Activated CD8-positive, alpha-beta T cell treated with anti-CD3 and anti-CD28 coated beads for 36 hours (primary cell): ENCODE measurements around the gene CCL24. TPM values are rescaled to one million over a fixed set of nuclear protein-coding genes. Genes with fewer than 3 reads are reported as not detected.
A peak's percentile ranks its signal among the peaks of the same experiment; 100 is the strongest.
"Not testable (repeated sequence)": the region's sequence is repeated elsewhere in the genome, so short reads cannot be mapped to it uniquely, and the experiment has no call there.

Source experiments
- ATAC-seq: fragments of 200-7000 bp; cut with Tn5 transposase; one replicate; pipeline ENCODE4 v1.10.0; 2021; ENCODE audit warnings: mild to moderate bottlenecking, moderate library complexity
- CTCF ChIA-PET: fragments of 350-600 bp; sonication (Branson Sonifier 250); formaldehyde crosslinking; loops from one replicate; lab custom pipeline; 2021; ENCODE audit warnings: antibody characterized with exemption; lab: Charles Lee
- POLR2A ChIA-PET: fragments of 350-600 bp; sonication (Branson Sonifier 250); formaldehyde crosslinking; loops from one replicate; lab custom pipeline; 2021; ENCODE audit warnings: antibody characterized with exemption; lab: Charles Lee
- DNase-seq: peaks from one replicate; pipeline ENCODE4 v3.0.0-alpha.2; 2020
- H3K27ac Mint-ChIP-seq: one replicate; pipeline ENCODE4 v1.8.0; 2021; ENCODE audit warnings: mild to moderate bottlenecking, mixed read lengths
- H3K27me3 Mint-ChIP-seq: one replicate; pipeline ENCODE4 v1.8.0; 2021; ENCODE audit warnings: mixed read lengths
- H3K36me3 Mint-ChIP-seq: one replicate; pipeline ENCODE4 v1.8.0; 2021; ENCODE audit warnings: low read depth, mixed read lengths
- H3K4me1 Mint-ChIP-seq: one replicate; pipeline ENCODE4 v1.8.0; 2021; ENCODE audit warnings: low read depth, mixed read lengths
- H3K4me3 Mint-ChIP-seq: one replicate; pipeline ENCODE4 v1.8.0; 2021; ENCODE audit warnings: mild to moderate bottlenecking, moderate library complexity, mixed read lengths
- H3K9me3 Mint-ChIP-seq: one replicate; pipeline ENCODE4 v1.8.0; 2021; ENCODE audit warnings: mixed read lengths
- CTCF ChIP-seq: fragments of 200-600 bp; IDR thresholded peaks from one replicate; pipeline ENCODE4 v1.8.0; 2022; ENCODE audit warnings: antibody characterized with exemption, mild to moderate bottlenecking
- intact Hi-C: fragments of 100-400 bp; cut with micrococcal nuclease; formaldehyde crosslinking; loops from one replicate; pipeline ENCODE4 v1.10.0; 2022
- total RNA-seq, 2 experiments: library from RNA; stranded (reverse); gene quantifications; one replicate each; pipeline ENCODE4 v1.2.3, GENCODE V29; 2021

Gene CCL24
- total RNA-seq, result not detected

- Mint-ChIP-seq H3K4me1 (peaks cover 2% of the 10 kb centered on the region), H3K27me3 (peaks cover 4% of the 10 kb centered on the region), H3K9me3 (no peaks in the 10 kb centered on the region), H3K4me3 (no peak within 1 kb of the TSS), H3K36me3 (no peaks in the 10 kb centered on the region), H3K27ac (no peak within 1 kb of the TSS)
- no peak for DNase-seq
- ChIA-PET CTCF (no interaction called here), POLR2A (interaction anchor here (1.1 kb wide), 1 partner anchor 96 kb away, joined by 4 read pairs; no protein-coding TSS in a partner anchor)
- intact Hi-C loops, result no loop called here
- TF ChIP-seq CTCF, result no peak
- ATAC-seq, result no peak
These were observed at the start of gene CCL24 for GRCh38 chr7:75813781-75814236. Gene CCL24 (minus strand): TSS chr7:75813806. CDS start chr7:75813715, 91 bp downstream.

- intact Hi-C loops, result loop anchor here (10.0 kb wide), 1 partner anchor 53 kb away; the partner anchor contains the start of gene POR
- DNase-seq (no peak), ATAC-seq (no peak)
- ChIA-PET CTCF (interaction anchor here (1.1 kb wide), 1 partner anchor 159 kb away, joined by 3 read pairs; no protein-coding TSS in a partner anchor), POLR2A (no interaction called here)
- no peaks in the 10 kb centered on the region for H3K36me3 Mint-ChIP-seq
- H3K27me3 Mint-ChIP-seq, result peaks cover 9% of the 10 kb centered on the region
- peaks cover 4% of the 10 kb centered on the region for H3K4me1 Mint-ChIP-seq
- no peak for TF ChIP-seq CTCF
- H3K27ac Mint-ChIP-seq, result no peak overlapping the region
- H3K9me3 Mint-ChIP-seq, result no peaks in the 10 kb centered on the region
- no peak overlapping the region for H3K4me3 Mint-ChIP-seq
These were observed 48.0 kb upstream of the CCL24 start for GRCh38 chr7:75861636-75862035.

GRCh38 chr7:75858410-75858809 lies 44.8 kb upstream of the CCL24 start:
- Mint-ChIP-seq H3K4me3 (no peak overlapping the region), H3K36me3 (no peaks in the 10 kb centered on the region), H3K27me3 (peaks cover 4% of the 10 kb centered on the region), H3K9me3 (no peaks in the 10 kb centered on the region), H3K4me1 (peaks cover 4% of the 10 kb centered on the region), H3K27ac (peak overlapping the region; percentile 7)
- ATAC-seq, result no peak
- intact Hi-C loops, result no loop called here
- peak; percentile 76 for TF ChIP-seq CTCF
- no peak for DNase-seq
- ChIA-PET CTCF (no interaction called here), POLR2A (no interaction called here)

GRCh38 chr7:75856536-75856935 lies 42.9 kb upstream of the CCL24 start:
- ATAC-seq (no peak), DNase-seq (no peak)
- TF ChIP-seq CTCF, result no peak
- H3K9me3 Mint-ChIP-seq, result no peaks in the 10 kb centered on the region
- ChIA-PET POLR2A (no interaction called here), CTCF (interaction anchor here (1.7 kb wide), 1 partner anchor 164 kb away, joined by 5 read pairs; no protein-coding TSS in a partner anchor)
- peaks cover 4% of the 10 kb centered on the region for H3K4me1 Mint-ChIP-seq
- intact Hi-C loops, result no loop called here
- H3K27me3 Mint-ChIP-seq, result peaks cover 3% of the 10 kb centered on the region
- no peak overlapping the region for H3K27ac Mint-ChIP-seq
- no peaks in the 10 kb centered on the region for H3K36me3 Mint-ChIP-seq
- no peak overlapping the region for H3K4me3 Mint-ChIP-seq

- not testable (repeated sequence) for ATAC-seq
These were observed 41.3 kb upstream of the CCL24 start for GRCh38 chr7:75854813-75855345.

More at GRCh38 chr7:75854813-75855345, 41.3 kb upstream of the CCL24 start:
- H3K9me3 Mint-ChIP-seq, CTCF ChIA-PET, H3K4me1 Mint-ChIP-seq, H3K4me3 Mint-ChIP-seq, intact Hi-C loops, H3K27ac Mint-ChIP-seq, H3K36me3 Mint-ChIP-seq, DNase-seq, H3K27me3 Mint-ChIP-seq, POLR2A ChIA-PET: not testable (repeated sequence)
